ENCODE data around the gene DDX41.

DDX41 gene

DNA sequence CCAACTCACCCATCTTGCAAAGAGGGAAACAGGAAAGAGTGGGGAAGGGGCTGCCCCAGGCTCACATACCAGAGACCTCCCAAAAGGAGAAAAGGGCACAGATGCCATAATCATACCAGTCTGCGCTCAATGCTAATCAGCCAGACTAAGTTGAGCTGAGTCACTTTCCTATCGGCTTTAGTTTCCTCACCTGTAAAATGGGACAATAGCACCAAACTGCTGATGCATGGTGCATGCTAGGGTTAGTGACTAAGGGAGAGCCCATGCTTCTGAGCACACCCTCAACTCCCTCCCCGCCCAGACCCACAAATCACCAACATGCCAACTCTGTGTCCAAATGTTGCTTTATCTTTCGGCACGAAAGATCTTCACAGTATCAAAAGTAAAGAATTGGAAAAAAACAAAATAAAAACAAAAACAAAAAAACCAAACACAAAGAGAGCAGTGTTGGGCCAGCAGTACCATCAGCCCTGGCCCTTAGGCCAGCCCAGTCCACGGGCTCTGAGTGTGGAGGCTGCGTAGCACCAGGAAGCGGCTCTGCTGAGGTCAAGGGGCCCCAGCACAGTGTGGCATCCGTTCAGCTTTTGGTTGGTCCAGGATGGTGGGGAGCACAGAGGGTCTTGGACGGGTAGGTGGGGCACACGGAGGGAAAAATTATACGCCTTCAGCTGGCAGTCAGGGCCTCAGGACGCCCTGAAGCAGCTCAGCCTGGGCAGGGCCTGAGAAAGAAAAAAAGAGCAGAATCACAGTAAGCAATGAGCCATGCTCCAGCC, 2.9 kb upstream of the DDX41 start:
- Histone ChIP-seq H3K4me3 (no peak overlapping the region), H3K27ac (peak overlapping the region in 1 of 21 experiments; percentile 26)

DNA sequence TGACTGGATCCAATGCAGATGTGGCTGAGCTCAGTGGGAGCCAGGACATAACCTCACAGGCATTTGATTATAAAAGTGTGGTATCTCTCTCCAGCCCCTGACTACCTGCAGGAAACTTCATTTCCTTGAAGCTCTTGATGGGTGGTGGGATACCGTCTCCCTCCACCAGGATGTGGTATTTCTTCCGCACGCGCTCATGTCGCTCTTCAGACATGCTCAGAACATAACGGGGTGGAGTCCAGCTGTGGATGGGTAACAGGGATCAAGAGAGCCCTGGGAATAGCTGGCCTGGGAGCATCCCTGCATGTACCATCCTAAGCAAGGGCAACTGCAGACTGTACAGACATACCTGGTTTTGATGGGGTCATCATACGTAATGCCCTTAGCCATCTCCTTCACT, 1.2 kb downstream of the DDX41 start:
- H3K27ac ChIP-seq, result peak overlapping the region in 3 of 21 experiments; percentile 89 to 91 (median 89)
- peak overlapping the region in 3 of 7 experiments; percentile 68 to 92 (median 82) for H3K4me3 ChIP-seq

DNA sequence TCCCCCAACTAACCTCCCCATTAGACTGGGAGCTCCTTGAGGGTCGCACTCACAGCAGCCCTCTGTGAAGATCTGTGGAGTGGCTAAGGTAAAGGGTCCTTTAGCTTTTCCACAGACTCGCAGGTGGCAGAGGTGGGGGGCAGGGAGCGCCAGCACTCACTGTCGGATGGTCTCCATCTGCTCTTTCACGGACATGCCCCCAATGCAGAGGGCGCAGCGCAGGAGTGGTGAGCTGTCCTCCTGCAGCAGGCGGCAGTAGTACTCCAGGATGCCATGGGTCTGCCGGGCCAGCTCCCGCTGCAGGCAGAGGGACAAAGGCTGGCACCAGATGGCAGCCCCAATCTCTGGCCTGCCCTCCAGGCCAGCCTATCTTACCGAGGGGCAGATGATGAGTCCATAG, 2.2 kb downstream of the DDX41 start:
- no peak overlapping the region for H3K4me3 ChIP-seq
- no peak overlapping the region for H3K27ac ChIP-seq

DNA sequence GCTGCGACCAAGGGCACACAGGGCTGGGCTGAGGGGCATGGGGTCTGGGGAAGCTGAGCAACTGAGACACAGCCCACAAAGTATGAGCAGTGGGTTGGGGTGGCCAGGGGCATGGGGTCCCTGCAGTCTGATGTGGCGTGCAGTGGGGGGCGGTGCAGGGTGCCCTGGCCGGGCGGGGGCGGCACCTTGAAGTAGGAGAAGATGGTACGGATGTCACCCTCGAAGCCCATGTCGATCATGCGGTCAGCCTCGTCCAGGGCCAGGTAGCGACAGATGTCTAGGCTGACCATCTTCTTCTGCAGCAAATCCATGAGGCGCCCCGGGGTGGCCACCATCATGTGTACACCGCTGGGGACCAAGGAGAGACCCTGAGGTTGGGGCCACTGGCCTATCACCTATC, 3.3 kb downstream of the DDX41 start:
- no peak overlapping the region for H3K4me3 ChIP-seq
- H3K27ac ChIP-seq, result no peak overlapping the region

- no peak overlapping the region for H3K4me3 ChIP-seq
- H3K27ac ChIP-seq, result no peak overlapping the region
These were observed 3.9 kb downstream of the DDX41 start for GRCh38 chr5:177512736-177513380.

DNA sequence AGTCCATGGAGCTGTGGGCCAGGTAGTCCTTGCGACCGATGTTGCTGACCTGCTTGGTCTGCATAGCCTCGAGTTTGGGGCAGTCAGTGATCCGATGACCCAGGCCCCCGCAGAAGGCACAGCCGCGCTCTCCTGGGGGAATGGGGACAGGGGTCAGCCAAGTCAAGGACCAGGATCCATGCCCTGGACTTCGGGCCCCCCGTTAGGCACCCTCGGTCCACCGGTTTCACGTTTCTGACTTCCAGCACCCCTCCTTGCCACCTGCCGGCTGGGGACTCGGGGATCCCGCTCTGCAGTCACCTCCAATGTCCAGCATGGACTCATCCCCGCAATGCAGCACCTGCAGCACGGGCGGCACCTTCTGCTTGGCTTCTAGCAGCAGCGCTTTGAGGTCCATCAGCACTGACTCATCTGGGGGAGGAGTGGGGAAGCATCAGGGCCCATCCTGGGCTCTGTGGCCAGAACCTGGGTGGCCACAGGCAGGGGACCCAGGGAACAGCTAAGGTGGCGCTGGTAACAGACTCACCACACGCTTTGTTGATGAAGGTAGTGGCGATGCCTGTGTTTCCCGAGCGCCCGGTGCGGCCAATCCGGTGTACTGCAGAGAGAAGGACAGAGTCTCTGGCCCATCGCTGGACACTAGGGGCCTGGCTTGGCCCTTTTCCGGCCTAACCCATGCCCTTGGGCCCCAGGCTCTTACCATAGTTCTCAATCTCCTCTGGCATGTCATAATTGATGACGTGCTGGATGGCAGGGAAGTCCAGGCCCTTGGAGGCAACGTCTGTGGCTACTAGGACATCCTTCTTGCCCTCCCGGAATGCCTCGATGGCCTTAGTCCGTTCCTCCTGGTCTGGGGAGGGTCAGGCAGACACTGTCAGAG, 4.7 kb downstream of the DDX41 start:
- Histone ChIP-seq H3K27ac (no peak overlapping the region), H3K4me3 (no peak overlapping the region)

DNA sequence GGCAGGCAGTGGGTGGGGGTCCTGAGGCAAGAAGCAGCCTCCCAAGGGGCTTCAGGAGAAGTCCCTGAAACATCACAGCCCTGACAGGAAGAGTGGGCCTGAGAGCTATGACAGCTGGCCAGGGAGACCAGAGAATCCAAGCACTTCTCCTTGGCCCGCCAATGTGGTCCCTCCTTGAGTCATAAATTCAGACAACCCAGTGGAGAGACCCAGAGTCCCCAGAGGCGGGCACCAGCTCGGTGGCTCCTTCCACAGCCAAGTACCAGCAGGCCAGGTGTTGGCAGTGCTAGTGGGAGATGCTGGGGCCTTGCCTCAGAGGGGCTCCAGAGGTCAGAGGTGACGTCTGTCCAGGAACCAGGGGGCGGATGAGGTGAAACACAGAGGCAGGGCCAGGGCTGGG, 5.6 kb downstream of the DDX41 start:
- peak overlapping the region in 10 of 21 experiments; percentile 37 to 88 (median 68) for H3K27ac ChIP-seq

GRCh38 chr5:177510567-177511053, 6.2 kb downstream of the DDX41 start:
- peak overlapping the region in 12 of 21 experiments; percentile 68 to 88 (median 75) for H3K27ac ChIP-seq
- no peak overlapping the region for H3K4me3 ChIP-seq

More for the DNA sequence above, 5.6 kb downstream of the DDX41 start:
- no peak overlapping the region for H3K4me3 ChIP-seq

DNA sequence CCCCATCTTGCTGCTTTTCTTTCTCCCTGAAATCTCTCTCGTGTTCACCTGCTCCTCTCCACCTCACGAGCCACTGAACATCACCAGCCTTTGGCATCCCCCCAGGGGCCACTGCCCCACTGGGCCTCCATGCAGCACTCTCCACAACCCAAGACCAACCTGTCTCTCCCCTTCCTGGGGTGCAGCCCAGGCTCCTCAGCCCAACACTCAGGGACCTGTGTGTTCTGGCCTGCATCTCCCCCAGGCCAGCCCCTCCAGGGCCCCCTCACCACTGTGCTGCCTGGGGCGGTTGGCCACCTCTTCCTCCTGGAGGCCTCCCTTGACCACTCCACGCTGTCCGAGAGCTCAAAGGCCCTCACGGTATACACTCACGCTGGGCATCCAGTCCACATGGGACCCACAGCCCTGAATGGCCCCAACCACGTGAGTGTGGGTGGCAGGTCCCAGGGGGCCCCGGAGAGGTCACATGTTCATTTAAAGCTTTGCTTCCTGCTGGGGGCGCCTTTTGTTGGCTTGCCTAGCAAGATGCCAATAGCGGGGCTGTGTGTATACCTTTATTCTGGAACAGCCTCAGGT, 6.7 kb downstream of the DDX41 start:
- peak overlapping the region in 17 of 21 experiments; percentile 7 to 88 (median 71) for H3K27ac ChIP-seq

DNA sequence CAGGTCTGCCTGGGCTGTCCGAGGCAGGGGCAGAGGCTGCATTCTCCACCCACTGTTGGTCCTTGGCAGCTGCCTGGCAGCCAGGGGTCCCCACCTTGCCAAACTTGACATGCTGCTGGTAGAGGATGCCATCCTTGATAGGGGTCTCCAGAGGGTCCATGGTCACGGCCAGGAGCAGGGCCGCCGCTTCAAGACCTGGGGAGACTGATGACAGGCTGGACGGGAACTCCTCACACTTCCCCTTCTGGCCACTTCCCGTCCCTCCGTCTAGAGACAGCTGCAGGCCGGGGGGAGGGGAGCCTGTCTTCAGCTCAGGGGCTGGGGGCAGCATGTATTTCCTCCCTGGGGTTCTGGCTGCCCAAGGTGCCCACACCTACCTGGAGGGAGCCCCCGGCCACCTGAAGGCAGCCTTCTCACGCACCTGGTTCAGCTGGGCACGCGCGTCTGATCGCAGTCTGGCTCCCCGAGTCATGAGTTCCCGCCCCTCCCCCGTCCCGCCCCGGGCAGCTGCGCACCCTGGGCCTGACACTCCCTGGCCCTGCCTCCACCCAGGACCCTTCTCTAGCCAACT, 7.3 kb downstream of the DDX41 start, which contains the start of gene DOK3:
TSS of gene DOK3 (minus strand) at position 446 of the 571 bp plus-strand sequence. CDS start at position 160, 286 bp downstream.
- Histone ChIP-seq H3K4me3 (peak within 1 kb of the TSS; percentile 17 to 37 (median 26)), H3K27ac (peak within 1 kb of the TSS in 20 of 21 experiments; percentile 7 to 88 (median 70))

More for the DNA sequence above, 6.7 kb downstream of the DDX41 start:
- peak overlapping the region in 3 of 7 experiments; percentile 26 to 37 (median 26) for H3K4me3 ChIP-seq

- H3K4me3 ChIP-seq, result peak overlapping the region; percentile 17 to 37 (median 26)
- peak overlapping the region in 18 of 21 experiments; percentile 7 to 88 (median 71) for H3K27ac ChIP-seq
These were observed 7.9 kb downstream of the DDX41 start for GRCh38 chr5:177508837-177509236.

DNA sequence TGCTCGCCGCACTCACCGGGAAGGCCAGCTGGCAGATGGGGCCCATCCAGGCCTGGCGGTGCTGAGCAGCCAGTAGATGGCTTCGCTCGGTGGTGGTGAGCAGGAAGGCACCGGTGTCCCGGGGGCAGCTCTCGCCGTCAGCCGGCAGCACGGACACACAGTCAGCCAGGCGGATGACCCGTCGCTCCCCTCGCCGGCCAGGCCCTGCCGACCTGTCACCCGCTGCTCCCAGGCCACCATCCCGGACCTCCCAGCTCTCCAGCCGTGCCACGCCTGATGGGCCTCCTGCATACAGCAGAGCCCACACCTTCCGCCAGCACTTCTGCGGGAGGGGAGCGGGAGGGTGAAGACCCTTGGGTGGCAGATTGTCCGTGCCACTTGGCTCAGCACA, 8.5 kb downstream of the DDX41 start:
- H3K27ac ChIP-seq, result peak overlapping the region in 13 of 21 experiments; percentile 18 to 88 (median 73)

DNA sequence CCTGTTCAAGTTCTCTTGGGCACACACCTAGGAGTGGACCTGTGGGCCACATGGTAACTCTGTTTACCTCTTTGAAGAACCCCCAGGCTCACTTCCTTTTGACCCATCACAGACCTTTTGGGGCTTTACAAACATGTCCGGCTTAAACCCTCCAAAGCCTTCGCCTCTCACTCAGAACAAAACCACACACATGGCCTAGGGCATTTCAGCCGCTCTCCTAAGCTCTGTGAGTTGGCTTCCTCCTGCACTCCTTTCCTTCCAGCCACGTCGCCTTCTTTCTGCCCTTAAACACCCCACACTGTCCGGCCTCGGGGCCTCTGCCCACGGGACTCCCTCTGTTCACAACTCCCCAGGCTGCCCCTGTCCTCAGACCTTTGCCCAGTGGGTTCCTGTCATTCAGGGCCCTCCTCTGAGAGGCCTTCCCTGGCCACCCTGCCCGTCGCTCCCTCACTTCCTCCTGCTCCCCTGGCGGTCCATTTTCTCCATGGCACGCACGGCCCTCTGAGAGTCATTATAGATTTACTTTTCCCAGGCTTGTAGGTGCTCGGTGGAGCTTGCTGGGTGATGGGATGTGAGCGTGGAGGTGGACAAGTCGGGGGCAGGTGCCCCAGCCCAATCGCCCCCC, 9.1 kb downstream of the DDX41 start:
- Histone ChIP-seq H3K4me3 (peak overlapping the region in 6 of 7 experiments; percentile 22 to 37 (median 27)), H3K27ac (peak overlapping the region in 8 of 21 experiments; percentile 18 to 88 (median 78))

More for the DNA sequence above, 8.5 kb downstream of the DDX41 start:
- peak overlapping the region in 6 of 7 experiments; percentile 22 to 37 (median 27) for H3K4me3 ChIP-seq

DNA sequence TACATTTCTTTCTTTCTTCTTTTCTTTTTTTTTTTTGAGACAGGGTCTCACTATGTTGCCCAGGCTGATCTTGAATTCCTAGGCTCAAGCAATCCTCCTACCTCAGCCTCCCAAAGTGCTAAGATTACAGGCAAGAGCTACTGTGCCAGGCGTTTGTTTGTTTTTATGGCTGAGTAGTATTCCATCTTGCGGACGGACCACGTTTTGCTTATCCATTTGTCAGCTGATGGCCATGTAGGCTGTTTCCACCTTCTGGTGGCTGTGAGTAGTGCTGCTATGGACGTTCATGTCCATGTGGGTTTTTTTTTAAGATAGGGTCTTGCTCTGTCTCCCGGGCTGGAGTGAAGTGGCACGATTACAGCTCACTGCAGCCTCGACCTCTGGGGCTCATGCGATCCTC, 9.6 kb downstream of the DDX41 start:
- Histone ChIP-seq H3K27ac (no peak overlapping the region), H3K4me3 (no peak overlapping the region)

GRCh38 chr5:177505075-177505474, 11.7 kb downstream of the DDX41 start:
- no peak overlapping the region for H3K27ac ChIP-seq
- H3K4me3 ChIP-seq, result no peak overlapping the region

DNA sequence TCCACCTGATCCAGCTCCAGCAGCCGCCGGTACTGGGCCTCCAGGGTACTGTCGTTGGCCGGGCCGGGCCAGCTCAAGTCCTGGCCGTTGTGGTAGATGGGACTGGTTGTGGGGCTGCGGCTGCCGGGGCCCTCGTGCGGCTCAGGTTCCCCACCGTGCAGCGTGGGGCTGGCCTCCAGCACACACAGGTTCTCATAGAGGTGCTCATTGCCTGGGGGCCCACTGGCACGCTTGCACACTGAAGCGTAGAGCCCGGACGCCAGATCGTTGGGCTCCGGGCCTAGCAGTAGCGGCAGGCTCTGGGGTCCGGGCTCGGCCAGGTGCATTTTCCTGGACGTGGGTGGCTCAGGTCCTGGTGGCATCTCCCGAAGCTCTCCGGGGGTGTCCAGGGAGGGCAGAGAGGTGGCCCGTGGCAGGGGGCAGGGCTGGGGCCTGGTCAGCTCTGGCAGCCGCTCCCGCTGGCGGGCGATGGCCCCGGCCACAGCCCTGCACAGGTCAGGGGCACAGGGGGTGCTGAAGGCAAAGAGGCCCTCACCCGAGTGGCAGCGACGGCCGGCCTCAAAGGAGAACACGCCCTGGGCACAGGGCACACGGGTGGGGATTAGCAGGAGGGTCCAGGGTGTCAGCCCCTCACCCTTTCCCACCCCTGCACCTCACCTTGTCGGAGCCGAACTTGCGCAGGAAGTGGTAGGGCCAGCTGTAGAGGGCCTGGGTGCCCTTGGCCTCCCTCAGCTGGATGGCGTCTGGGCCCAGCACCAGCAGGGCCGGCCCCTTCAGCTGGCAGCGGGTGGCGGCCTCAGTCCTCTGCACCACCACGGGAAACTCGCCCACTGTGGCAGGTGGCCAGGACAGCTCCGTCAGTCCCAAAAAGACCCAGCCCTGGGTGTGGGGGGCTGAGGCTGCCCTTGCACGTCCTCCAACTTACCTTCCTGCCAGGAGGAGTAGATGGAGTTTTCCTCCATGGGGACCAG, 12.4 kb downstream of the DDX41 start:
- Histone ChIP-seq H3K27ac (no peak overlapping the region), H3K4me3 (no peak overlapping the region)

DNA sequence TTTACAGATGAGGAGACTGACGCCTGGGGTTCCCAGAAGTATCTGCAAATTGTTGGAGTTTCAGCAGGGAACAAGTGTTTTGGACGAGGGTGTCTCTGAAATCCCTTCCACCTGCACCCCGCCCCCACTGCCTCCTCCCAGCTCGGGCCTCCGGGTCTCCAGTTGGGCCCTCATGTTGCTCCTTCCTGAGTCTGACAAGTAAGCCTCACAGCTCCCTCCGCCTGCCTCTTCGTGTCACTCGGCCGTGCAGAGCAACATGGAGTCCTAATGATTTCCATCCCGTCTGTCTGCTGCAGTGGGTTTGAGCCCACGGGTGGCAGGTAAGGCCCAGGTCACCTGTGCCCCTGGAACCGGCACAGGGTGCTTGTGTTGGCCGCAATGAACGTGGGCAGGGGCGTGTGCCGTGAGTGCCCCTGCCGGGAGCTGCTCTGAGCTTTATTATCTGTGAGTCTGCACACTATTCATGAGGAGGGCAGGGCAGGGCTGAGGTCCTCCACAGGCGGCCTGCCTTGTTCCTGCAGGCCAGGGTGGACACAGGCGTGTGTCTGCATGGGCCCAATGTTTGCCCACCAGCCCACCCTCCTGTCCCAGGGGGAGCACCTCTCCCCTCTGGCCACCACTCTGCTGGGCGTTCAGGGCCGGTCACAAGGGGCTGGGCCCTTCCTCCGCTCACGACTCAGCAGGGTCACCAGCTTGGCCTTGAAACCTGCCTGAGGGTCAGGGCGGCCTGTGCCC, 13.2 kb downstream of the DDX41 start:
- Histone ChIP-seq H3K27ac (no peak overlapping the region), H3K4me3 (no peak overlapping the region)
